GM21515 (cell line): ENCODE data around the gene SERPINB8.

Source experiments
- ATAC-seq: cut with Tn5 transposase; IDR thresholded peaks from one replicate; pipeline ENCODE4 v1.9.1; 2021; ENCODE audit not compliant: unreplicated experiment

SERPINB8 gene

GRCh38 chr18:63963615-63964256, 6.1 kb upstream of the SERPINB8 start:
- peak; percentile 60 for ATAC-seq

DNA sequence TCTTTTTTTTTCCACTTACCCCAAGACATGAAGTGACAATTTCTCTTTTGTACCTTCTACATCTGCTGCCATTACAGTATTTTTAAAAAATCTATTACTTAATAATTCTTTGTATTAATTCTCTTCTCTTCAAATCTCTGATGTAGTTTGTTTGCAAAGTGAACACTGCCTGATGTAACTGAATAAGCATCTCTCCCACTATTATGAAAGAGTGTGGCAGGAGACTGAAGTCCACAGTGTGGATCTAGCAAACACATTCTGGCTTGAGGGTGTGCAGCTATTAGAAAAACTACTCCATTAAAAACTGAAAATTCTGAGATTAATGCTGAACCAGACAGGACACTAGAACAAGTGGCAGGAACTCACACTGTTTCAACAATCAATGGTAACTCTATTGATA, 5.0 kb upstream of the SERPINB8 start:
- ATAC-seq = no peak

- no peak for ATAC-seq
These were observed 4.1 kb upstream of the SERPINB8 start for GRCh38 chr18:63965716-63966330.

- ATAC-seq = no peak
These were observed 926 bp downstream of the SERPINB8 start for GRCh38 chr18:63970809-63971205.

- ATAC-seq = no peak
These were observed 1.6 kb downstream of the SERPINB8 start for GRCh38 chr18:63971320-63972001.

DNA sequence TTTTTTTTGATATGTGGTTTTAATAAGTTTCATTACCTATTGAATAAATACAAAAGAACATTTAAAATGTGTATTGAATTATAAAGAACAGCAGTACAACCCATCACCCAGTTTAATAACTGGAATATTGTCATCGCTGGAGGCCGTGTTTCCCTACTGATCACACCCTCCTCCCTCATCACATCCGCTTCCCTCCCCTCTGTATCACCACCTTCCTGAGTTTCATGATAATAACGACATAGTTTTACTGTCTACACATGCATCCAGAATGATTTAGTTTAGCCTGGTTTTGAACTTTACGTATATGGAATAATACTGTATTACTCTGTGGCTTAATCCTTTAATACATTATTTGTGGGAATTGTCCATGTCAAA, 2.1 kb downstream of the SERPINB8 start:
- ATAC-seq = no peak

GRCh38 chr18:63974991-63975390, 5.1 kb downstream of the SERPINB8 start:
- no peak for ATAC-seq

GRCh38 chr18:63975628-63976027, 5.7 kb downstream of the SERPINB8 start:
- ATAC-seq = peak; percentile 52

- ATAC-seq = no peak
These were observed 7.2 kb downstream of the SERPINB8 start for GRCh38 chr18:63977040-63977439.

GRCh38 chr18:63979409-63979920, 9.6 kb downstream of the SERPINB8 start:
- peak; percentile 74 for ATAC-seq

DNA sequence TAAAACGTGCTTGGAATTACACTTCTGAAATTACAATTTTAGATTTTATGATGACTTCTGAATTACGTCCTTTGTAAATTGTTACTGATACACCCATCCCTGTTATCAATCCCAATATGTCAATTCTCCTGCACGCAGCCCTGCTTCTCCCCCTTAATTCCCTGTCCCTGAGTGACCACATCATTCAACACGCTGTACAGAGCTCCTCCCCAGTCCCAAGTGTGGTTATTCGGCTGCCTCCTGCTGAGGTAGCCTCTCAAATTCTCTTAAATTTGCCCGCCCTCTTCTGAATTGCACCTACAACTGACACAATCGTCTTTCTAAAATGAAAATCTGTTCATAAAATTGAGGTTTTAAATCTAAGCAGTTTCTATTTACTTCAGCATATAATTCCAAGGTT, 10.1 kb downstream of the SERPINB8 start:
- no peak for ATAC-seq

DNA sequence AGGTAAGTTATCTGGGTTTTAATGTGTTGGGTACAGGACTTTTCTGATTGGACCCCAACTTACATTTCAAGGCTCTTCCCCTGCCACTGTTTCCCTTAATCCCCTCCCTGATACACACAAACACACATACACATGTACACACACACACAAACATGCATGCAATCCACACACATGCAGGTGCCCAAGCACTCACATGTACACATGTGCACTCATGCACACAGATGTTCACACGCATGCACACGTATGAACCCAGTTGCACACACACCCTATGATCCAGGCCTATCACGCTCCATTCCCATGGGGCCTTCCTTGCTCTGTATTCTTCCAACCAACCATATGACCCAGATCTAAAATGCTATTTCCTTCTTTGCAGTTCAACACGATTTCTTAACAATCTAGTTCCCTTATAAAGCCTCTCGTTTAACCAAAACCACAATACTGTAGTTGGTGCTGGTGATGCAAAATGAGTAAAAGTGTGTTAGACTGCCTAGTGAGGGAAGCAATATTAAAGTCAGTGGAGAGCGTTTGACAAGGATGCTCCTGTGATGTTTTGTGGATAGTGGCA, 11.1 kb downstream of the SERPINB8 start:
- no peak for ATAC-seq

GRCh38 chr18:63981719-63982118, 11.8 kb downstream of the SERPINB8 start:
- ATAC-seq = no peak

- no peak for ATAC-seq
These were observed 12.5 kb downstream of the SERPINB8 start for GRCh38 chr18:63982361-63982760.

GRCh38 chr18:63986885-63987284, 17.0 kb downstream of the SERPINB8 start:
- no peak for ATAC-seq

DNA sequence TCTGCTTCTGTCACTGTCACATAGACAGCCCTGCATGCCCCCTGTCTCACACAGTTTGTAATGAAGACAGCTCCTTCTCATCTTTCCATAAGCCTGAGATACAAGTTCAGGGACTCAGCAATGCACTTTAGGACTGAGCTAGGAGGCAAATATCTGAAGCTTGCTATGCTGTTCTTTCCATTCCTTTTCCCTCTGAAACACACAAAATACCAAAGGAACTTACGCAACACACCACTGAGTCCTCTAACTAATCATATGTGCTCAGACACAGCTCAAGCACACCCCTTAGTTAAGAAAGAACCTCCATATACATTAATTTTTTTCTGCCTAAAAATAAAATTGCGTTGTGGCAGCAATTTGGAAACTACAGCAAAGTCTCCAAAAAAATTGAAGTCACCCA, 17.9 kb downstream of the SERPINB8 start:
- ATAC-seq = no peak

GRCh38 chr18:63992751-63993150, 22.9 kb downstream of the SERPINB8 start:
- no peak for ATAC-seq

DNA sequence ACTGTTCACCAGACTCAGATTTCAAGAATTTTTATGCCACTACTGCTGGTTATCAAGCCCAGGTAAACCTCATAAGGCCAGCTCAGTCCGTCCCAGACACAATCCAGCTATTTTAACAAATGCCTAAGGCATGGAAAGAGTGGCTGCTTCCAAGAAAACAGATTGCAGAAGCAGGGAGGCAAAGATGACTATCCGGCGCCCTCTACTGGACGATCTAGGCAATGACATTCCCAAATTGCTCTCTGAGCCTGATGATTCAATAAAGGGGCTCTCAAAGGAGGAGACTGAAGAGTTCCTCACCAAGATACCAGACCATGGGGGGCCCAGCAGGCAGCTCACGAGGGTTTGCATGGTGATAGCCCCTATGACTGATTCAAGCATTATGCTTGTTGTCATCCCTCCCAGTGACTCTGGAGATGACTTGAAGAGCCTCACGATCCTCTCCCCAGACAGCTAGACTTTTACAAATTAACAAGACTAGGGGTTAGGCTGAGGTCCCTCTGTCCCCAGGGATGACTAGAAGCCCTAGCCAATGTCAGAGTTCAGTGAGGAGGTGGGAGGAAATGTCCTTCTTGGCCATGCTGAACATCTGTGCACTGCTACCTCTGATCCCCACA, 25.0 kb downstream of the SERPINB8 start:
- no peak for ATAC-seq

DNA sequence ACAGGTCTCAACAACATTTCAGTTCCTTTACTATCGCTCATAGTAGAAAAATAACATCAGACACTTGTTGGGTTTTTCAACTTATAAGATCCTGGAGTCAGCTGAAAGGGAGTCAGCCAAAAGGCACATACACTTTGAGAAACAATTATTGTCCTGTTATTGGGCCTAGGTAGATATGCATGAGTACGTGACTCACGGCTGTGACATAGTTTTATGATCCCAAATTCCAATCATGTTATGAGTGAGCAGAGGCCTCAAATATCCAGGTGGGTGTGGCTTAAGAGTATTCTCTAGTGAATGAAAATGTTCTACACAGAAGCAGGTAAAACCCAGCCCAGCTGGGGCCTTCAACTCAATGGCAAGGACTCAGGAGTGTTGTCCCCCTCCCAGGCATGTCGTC, 27.2 kb downstream of the SERPINB8 start:
- ATAC-seq = no peak

DNA sequence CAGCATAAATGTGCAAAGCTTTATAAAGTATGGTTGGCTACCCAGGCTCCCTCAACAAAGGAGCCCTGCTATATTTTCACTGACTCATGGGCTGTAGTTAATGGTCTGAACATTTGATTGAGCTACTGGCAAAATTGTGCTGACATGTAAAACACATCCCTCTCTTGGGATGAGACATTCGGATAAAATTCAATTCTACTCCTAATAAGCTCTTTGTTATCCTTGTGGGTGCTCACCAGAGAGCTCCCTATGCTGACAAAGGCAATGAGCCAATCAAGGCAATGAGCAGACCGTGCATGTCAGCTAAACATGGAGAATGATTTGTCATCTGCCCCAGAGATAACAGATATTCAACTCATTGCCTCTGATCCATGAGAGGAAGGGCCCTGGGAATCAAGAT, 27.7 kb downstream of the SERPINB8 start:
- ATAC-seq = no peak

GRCh38 chr18:63999871-64000270, 30.0 kb downstream of the SERPINB8 start:
- ATAC-seq = no peak
